ENCODE results near the gene APOL2. TPM values are rescaled to one million over a fixed set of nuclear protein-coding genes. Genes with fewer than 3 reads are reported as not detected.

The APOL2 gene
- total RNA-seq, 1 donor from 2014 or later: 19.3 TPM

DNA sequence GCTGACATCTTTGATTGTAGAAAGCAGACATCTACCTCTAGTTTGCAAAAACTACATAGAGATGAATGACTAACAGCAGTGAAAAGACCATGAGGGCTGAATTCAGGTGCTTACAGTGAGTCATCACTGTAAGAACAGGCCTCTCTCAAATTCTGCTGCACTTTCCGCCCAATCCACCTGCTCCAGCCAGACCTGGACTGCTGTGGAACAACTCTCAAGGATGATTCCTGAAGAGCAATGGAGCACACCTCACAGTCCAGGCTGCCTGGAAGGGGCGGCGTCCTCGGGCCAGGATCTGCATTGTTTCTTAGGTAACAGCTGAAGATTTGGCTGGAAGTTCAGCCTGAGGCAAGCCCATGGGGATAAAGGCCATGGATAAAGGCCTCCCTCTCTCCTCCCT lies 15.1 kb downstream of the APOL2 start:
- H3K9me3 Mint-ChIP-seq (ENCODE audit: low read depth): no peaks in the 10 kb centered on the region
- H3K27ac Mint-ChIP-seq: no peak overlapping the region
- H3K27me3 Mint-ChIP-seq: no peaks in the 10 kb centered on the region
- peaks cover 3% of the 10 kb centered on the region for H3K36me3 Mint-ChIP-seq (ENCODE audit: insufficient read depth)
- H3K4me3 Mint-ChIP-seq (ENCODE audit: low read depth): no peak overlapping the region
- TF ChIP-seq CTCF (IDR thresholded peaks at IDR 0.05; ENCODE audit: unreplicated experiment): no peak
- DNase-seq (ENCODE audit: low spot score, unreplicated experiment): no peak
- H3K4me1 Mint-ChIP-seq (ENCODE audit: low read depth): peaks cover 18% of the 10 kb centered on the region

DNA sequence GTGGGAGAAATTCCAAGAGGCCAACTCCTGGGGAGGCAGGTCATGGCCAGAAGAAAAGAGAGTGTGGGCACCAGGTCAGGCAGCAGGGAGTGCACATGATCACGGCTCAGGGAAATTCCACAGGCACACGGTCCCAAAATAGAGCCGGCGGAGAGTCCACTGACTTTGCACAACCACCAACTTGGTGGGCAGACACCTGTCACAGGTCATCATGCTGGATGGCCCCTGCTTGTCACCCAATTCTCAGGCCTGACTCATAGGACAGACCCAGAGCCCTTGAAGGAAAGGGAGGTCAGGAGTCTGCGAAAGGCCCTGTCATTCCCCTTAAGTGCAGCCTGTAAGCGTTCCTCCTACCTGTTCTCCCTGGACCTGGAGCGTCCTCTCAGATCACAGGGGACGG lies 15.8 kb downstream of the APOL2 start:
- peaks cover 11% of the 10 kb centered on the region for H3K4me1 Mint-ChIP-seq (ENCODE audit: low read depth)
- no peak for DNase-seq (ENCODE audit: low spot score, unreplicated experiment)
- no peak overlapping the region for H3K27ac Mint-ChIP-seq
- no peak overlapping the region for H3K4me3 Mint-ChIP-seq (ENCODE audit: low read depth)
- no peak for TF ChIP-seq CTCF (IDR thresholded peaks at IDR 0.05; ENCODE audit: unreplicated experiment)
- H3K27me3 Mint-ChIP-seq: no peaks in the 10 kb centered on the region
- H3K9me3 Mint-ChIP-seq (ENCODE audit: low read depth): no peaks in the 10 kb centered on the region
- peaks cover 3% of the 10 kb centered on the region for H3K36me3 Mint-ChIP-seq (ENCODE audit: insufficient read depth)

DNA sequence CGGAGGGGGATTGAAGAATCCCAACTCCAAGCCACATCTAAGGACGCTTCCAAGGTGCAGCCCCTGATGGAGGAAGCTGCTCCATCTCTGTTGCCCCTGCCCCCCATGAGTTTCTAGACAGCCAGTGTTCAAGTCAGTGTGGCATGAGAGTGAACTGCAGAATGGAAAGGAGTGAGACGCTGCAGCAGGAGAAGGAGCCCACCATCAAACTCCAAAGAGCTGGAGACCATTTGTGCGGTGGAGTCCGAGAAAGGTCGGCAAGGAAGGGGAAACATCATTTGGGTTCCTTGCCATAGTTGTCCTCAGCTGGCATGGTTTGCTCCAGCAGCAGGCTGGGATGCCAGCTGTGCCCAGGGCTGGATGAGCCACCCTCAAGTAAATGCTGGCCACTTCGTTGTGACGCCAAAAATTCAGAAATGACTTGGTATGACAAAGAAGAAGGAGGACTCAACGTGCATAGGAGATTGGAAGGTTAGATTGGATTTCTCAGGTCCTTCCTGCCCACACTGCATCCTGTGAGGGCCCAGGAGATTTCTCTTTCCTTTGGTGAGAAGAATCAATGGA lies 16.4 kb downstream of the APOL2 start:
- Mint-ChIP-seq H3K27ac (no peak overlapping the region), H3K36me3 (ENCODE audit: insufficient read depth) (no peaks in the 10 kb centered on the region), H3K27me3 (no peaks in the 10 kb centered on the region), H3K4me1 (ENCODE audit: low read depth) (peaks cover 11% of the 10 kb centered on the region), H3K4me3 (ENCODE audit: low read depth) (no peak overlapping the region), H3K9me3 (ENCODE audit: low read depth) (no peaks in the 10 kb centered on the region)
- no peak for DNase-seq (ENCODE audit: low spot score, unreplicated experiment)
- TF ChIP-seq CTCF (IDR thresholded peaks at IDR 0.05; ENCODE audit: unreplicated experiment): no peak

GRCh38 chr22:36221799-36222751 lies 17.3 kb downstream of the APOL2 start:
- DNase-seq (ENCODE audit: low spot score, unreplicated experiment): peak; percentile 52
- Mint-ChIP-seq H3K27ac (no peak overlapping the region), H3K36me3 (ENCODE audit: insufficient read depth) (no peaks in the 10 kb centered on the region), H3K27me3 (no peaks in the 10 kb centered on the region), H3K4me3 (ENCODE audit: low read depth) (no peak overlapping the region), H3K9me3 (ENCODE audit: low read depth) (no peaks in the 10 kb centered on the region), H3K4me1 (ENCODE audit: low read depth) (peaks cover 11% of the 10 kb centered on the region)
- TF ChIP-seq CTCF (IDR thresholded peaks at IDR 0.05; ENCODE audit: unreplicated experiment): peak; percentile 69

GRCh38 chr22:36220451-36220921 lies 18.8 kb downstream of the APOL2 start:
- H3K4me3 Mint-ChIP-seq (ENCODE audit: low read depth): no peak overlapping the region
- no peak for TF ChIP-seq CTCF (IDR thresholded peaks at IDR 0.05; ENCODE audit: unreplicated experiment)
- no peak for DNase-seq (ENCODE audit: low spot score, unreplicated experiment)
- H3K27me3 Mint-ChIP-seq: peaks cover 3% of the 10 kb centered on the region
- peaks cover 8% of the 10 kb centered on the region for H3K4me1 Mint-ChIP-seq (ENCODE audit: low read depth)
- no peak overlapping the region for H3K27ac Mint-ChIP-seq
- H3K36me3 Mint-ChIP-seq (ENCODE audit: insufficient read depth): no peaks in the 10 kb centered on the region
- no peaks in the 10 kb centered on the region for H3K9me3 Mint-ChIP-seq (ENCODE audit: low read depth)

All from progenitor cell of endocrine pancreas (in vitro differentiated cells).